Daoy (cell line): ENCODE data around the gene MYO5B. TPM values are rescaled to one million over a fixed set of nuclear protein-coding genes. Genes with fewer than 3 reads are reported as not detected.

Experiments
- DNase-seq: peaks from one replicate; pipeline ENCODE4 v3.0.0-alpha.2; 2015; ENCODE audit warnings: low read depth
- total RNA-seq: library from RNA; depleted of rRNA; stranded (reverse); fragments of >200 nt; shearing (Covaris generic); gene quantifications from 2 replicates; pipeline ENCODE4 v1.2.3, GENCODE V29; 2014

Gene MYO5B
- total RNA-seq, 1 experiment from 2014 or later = 3.1 TPM

GRCh38 chr18:50013363-50014138 is 181.4 kb downstream of the MYO5B start:
- no peak for DNase-seq

GRCh38 chr18:50011813-50012435 is 183.0 kb downstream of the MYO5B start:
- no peak for DNase-seq

GRCh38 chr18:50009773-50010335 is 185.1 kb downstream of the MYO5B start:
- peak; percentile 56 for DNase-seq

GRCh38 chr18:50008306-50008705 is 186.6 kb downstream of the MYO5B start:
- DNase-seq = no peak

GRCh38 chr18:50006470-50007046 is 188.4 kb downstream of the MYO5B start:
- no peak for DNase-seq

- no peak for DNase-seq
These were observed 190.9 kb downstream of the MYO5B start for GRCh38 chr18:50004013-50004412.

- no peak for DNase-seq
These were observed 192.2 kb downstream of the MYO5B start for GRCh38 chr18:50002781-50003180.

- DNase-seq = no peak
These were observed 194.7 kb downstream of the MYO5B start for GRCh38 chr18:50000227-50000626.

GRCh38 chr18:49999128-49999527 is 195.8 kb downstream of the MYO5B start:
- no peak for DNase-seq

GRCh38 chr18:49997558-49997957 is 197.4 kb downstream of the MYO5B start:
- DNase-seq = no peak

- no peak for DNase-seq
These were observed 200.5 kb downstream of the MYO5B start for GRCh38 chr18:49994410-49994809.

- no peak for DNase-seq
These were observed 201.6 kb downstream of the MYO5B start for GRCh38 chr18:49993299-49993698.

- DNase-seq = no peak
These were observed 206.2 kb downstream of the MYO5B start for GRCh38 chr18:49988733-49989132.

GRCh38 chr18:49988101-49988500 is 206.8 kb downstream of the MYO5B start:
- no peak for DNase-seq

- DNase-seq = no peak
These were observed 209.7 kb downstream of the MYO5B start for GRCh38 chr18:49985236-49985635.

- no peak for DNase-seq
These were observed 214.1 kb downstream of the MYO5B start for GRCh38 chr18:49980896-49981295.

- no peak for DNase-seq
These were observed 218.0 kb downstream of the MYO5B start for GRCh38 chr18:49976795-49977560.

GRCh38 chr18:49976001-49976400 is 218.9 kb downstream of the MYO5B start:
- DNase-seq = no peak

GRCh38 chr18:49974079-49974478 is 220.9 kb downstream of the MYO5B start:
- DNase-seq = no peak

GRCh38 chr18:49973592-49973991 is 221.4 kb downstream of the MYO5B start:
- no peak for DNase-seq

GRCh38 chr18:49972535-49972934 is 222.4 kb downstream of the MYO5B start:
- DNase-seq = no peak

GRCh38 chr18:49971462-49971861 is 223.5 kb downstream of the MYO5B start:
- DNase-seq = no peak
